Activated CD4-positive, alpha-beta T cell treated with anti-CD3 and anti-CD28 coated beads, Interleukin-2, amount 50 U/mL, for 24 hours (primary cell): Measurements from ENCODE around the gene LUC7L2.
"Not testable (repeated sequence)": the region's sequence is repeated elsewhere in the genome, so short reads cannot be mapped to it uniquely, and the experiment has no call there.

ENCODE experiments used
- DNase-seq, 2 donors: peaks; one replicate each; pipeline ENCODE4 v3.0.0-alpha.2; 2020; ENCODE audit warnings: low read depth in 1 of 2, low spot score in 1 of 2

LUC7L2 gene

GRCh38 chr7:139394540-139394939 lies 34.8 kb downstream of the LUC7L2 start:
- no peak for DNase-seq

- DNase-seq = no peak
Measured at GRCh38 chr7:139396323-139396951, 36.7 kb downstream of the LUC7L2 start.

GRCh38 chr7:139397192-139397591 lies 37.5 kb downstream of the LUC7L2 start:
- no peak for DNase-seq

GRCh38 chr7:139403601-139404000 lies 43.9 kb downstream of the LUC7L2 start:
- no peak for DNase-seq

- no peak for DNase-seq
Measured at GRCh38 chr7:139407555-139407954, 47.9 kb downstream of the LUC7L2 start.

- DNase-seq = not testable (repeated sequence)
Measured at GRCh38 chr7:139414743-139415402, 55.2 kb downstream of the LUC7L2 start.

- no peak for DNase-seq
Measured at GRCh38 chr7:139416405-139416804, 56.7 kb downstream of the LUC7L2 start.

- DNase-seq = no peak
Measured at GRCh38 chr7:139417478-139417877, 57.8 kb downstream of the LUC7L2 start.

- no peak for DNase-seq
Measured at GRCh38 chr7:139421123-139421522, 61.4 kb downstream of the LUC7L2 start.

- DNase-seq = no peak
Measured at GRCh38 chr7:139422126-139422525, 62.4 kb downstream of the LUC7L2 start.

GRCh38 chr7:139423091-139423490 lies 63.4 kb downstream of the LUC7L2 start:
- DNase-seq = no peak

- no peak for DNase-seq
Measured at GRCh38 chr7:139424004-139424403, 64.3 kb downstream of the LUC7L2 start.

GRCh38 chr7:139425701-139426100 lies 66.0 kb downstream of the LUC7L2 start:
- DNase-seq = not testable (repeated sequence)

- no peak for DNase-seq
Measured at GRCh38 chr7:139426258-139427028, 66.7 kb downstream of the LUC7L2 start.

- DNase-seq = no peak
Measured at GRCh38 chr7:139427029-139427420, 67.3 kb downstream of the LUC7L2 start.

- DNase-seq = no peak
Measured at GRCh38 chr7:139427788-139428187, 68.1 kb downstream of the LUC7L2 start.

GRCh38 chr7:139429735-139430134 lies 70.0 kb downstream of the LUC7L2 start:
- DNase-seq = not testable (repeated sequence)

GRCh38 chr7:139430443-139430842 lies 70.7 kb downstream of the LUC7L2 start:
- DNase-seq = no peak

GRCh38 chr7:139431010-139431409 lies 71.3 kb downstream of the LUC7L2 start:
- DNase-seq = no peak

GRCh38 chr7:139431459-139431858 lies 71.8 kb downstream of the LUC7L2 start:
- no peak for DNase-seq

- DNase-seq = no peak
Measured at GRCh38 chr7:139436806-139437205, 77.1 kb downstream of the LUC7L2 start.

GRCh38 chr7:139439375-139439774 lies 79.7 kb downstream of the LUC7L2 start:
- no peak for DNase-seq
